H9 (cell line): ENCODE data around the gene MAP3K12. TPM values are rescaled to one million over a fixed set of nuclear protein-coding genes. Genes with fewer than 3 reads are reported as not detected.

ENCODE experiments used
- DNase-seq: peaks from one replicate; pipeline ENCODE4 v3.0.0-alpha.2; 2017
- H2AFZ ChIP-seq: one replicate; pipeline ENCODE4 v1.6.1; 2013; ENCODE audit warnings: mild to moderate bottlenecking, low read length, control low read depth, moderate library complexity
- H2AK5ac ChIP-seq: 2 replicates; pipeline ENCODE4 v1.6.1; 2013; ENCODE audit warnings: low read length, control low read depth, mixed read lengths; ENCODE audit not compliant: insufficient read length
- H2BK120ac ChIP-seq: one replicate; pipeline ENCODE4 v1.6.1; 2013; ENCODE audit warnings: low read depth, mild to moderate bottlenecking, low read length, control low read depth, inconsistent platforms; ENCODE audit not compliant: poor library complexity, severe bottlenecking
- H2BK12ac ChIP-seq: 2 replicates; pipeline ENCODE4 v1.6.1; 2013; ENCODE audit warnings: low read length, control low read depth, mixed read lengths, low read depth; ENCODE audit not compliant: insufficient read length
- H2BK15ac ChIP-seq: 2 replicates; pipeline ENCODE4 v1.6.1; 2013; ENCODE audit warnings: low read depth, low read length, control low read depth
- H2BK20ac ChIP-seq: one replicate; pipeline ENCODE4 v1.6.1; 2013; ENCODE audit warnings: low read depth, mild to moderate bottlenecking, low read length, control low read depth, inconsistent platforms; ENCODE audit not compliant: poor library complexity, severe bottlenecking
- H2BK5ac ChIP-seq: 2 replicates; pipeline ENCODE4 v1.6.1; 2013; ENCODE audit warnings: low read length, control low read depth, mixed read lengths; ENCODE audit not compliant: insufficient read length
- H3K14ac ChIP-seq: 2 replicates; pipeline ENCODE4 v1.6.1; 2013; ENCODE audit warnings: low read length, control low read depth; ENCODE audit not compliant: insufficient read depth
- H3K18ac ChIP-seq: 2 replicates; pipeline ENCODE4 v1.6.1; 2013; ENCODE audit warnings: low read depth, mild to moderate bottlenecking, mixed read lengths, low read length, control low read depth; ENCODE audit not compliant: insufficient read length
- H3K23ac ChIP-seq: 2 replicates; pipeline ENCODE4 v1.6.1; 2013; ENCODE audit warnings: low read length, control low read depth, mixed read lengths, low read depth; ENCODE audit not compliant: insufficient read length
- H3K23me2 ChIP-seq: 2 replicates; pipeline ENCODE4 v1.6.1; 2013; ENCODE audit warnings: low read depth, mild to moderate bottlenecking, mixed read lengths, low read length, control low read depth; ENCODE audit not compliant: insufficient read length, poor library complexity, severe bottlenecking
- H3K27ac ChIP-seq: 2 replicates; pipeline ENCODE4 v1.5.1; 2013; ENCODE audit warnings: low read length, control low read depth, mixed read lengths, low read depth; ENCODE audit not compliant: insufficient read length
- H3K27me3 ChIP-seq: 2 replicates; pipeline ENCODE4 v1.6.1; 2013; ENCODE audit warnings: low read length, control low read depth, inconsistent platforms; ENCODE audit not compliant: insufficient read depth
- H3K4ac ChIP-seq: 2 replicates; pipeline ENCODE4 v1.6.1; 2013; ENCODE audit warnings: low read depth, mild to moderate bottlenecking, control low read depth, inconsistent platforms, low read length, moderate library complexity
- H3K4me1 ChIP-seq: 2 replicates; pipeline ENCODE4 v1.6.1; 2013; ENCODE audit warnings: low read length, control low read depth, inconsistent platforms; ENCODE audit not compliant: insufficient read depth
- H3K4me2 ChIP-seq: 2 replicates; pipeline ENCODE4 v1.6.1; 2013; ENCODE audit warnings: low read length, control low read depth, mixed read lengths; ENCODE audit not compliant: insufficient read length, insufficient read depth
- H3K56ac ChIP-seq: 2 replicates; pipeline ENCODE4 v1.6.1; 2013; ENCODE audit warnings: low read depth, mild to moderate bottlenecking, mixed read lengths, low read length, control low read depth; ENCODE audit not compliant: insufficient read length
- H3K79me1 ChIP-seq: 2 replicates; pipeline ENCODE4 v1.6.1; 2013; ENCODE audit warnings: low read depth, mild to moderate bottlenecking, moderate library complexity, low read length, control low read depth, inconsistent platforms; ENCODE audit not compliant: insufficient read depth, poor library complexity, severe bottlenecking
- H3K79me2 ChIP-seq: 2 replicates; pipeline ENCODE4 v1.6.1; 2013; ENCODE audit warnings: low read length, control low read depth, inconsistent platforms; ENCODE audit not compliant: insufficient read depth
- H3K9ac ChIP-seq: 2 replicates; pipeline ENCODE4 v1.6.1; 2013; ENCODE audit warnings: low read length, control low read depth, mixed read lengths; ENCODE audit not compliant: insufficient read length; ENCODE audit errors: extremely low read depth
- H3K9me3 ChIP-seq: one replicate; pipeline ENCODE4 v1.6.1; 2013; ENCODE audit warnings: low read depth, low read length, inconsistent platforms; ENCODE audit not compliant: control insufficient read depth
- H3T11ph ChIP-seq: one replicate; pipeline ENCODE4 v1.6.1; 2013; ENCODE audit warnings: mild to moderate bottlenecking, low read length, control low read depth, inconsistent platforms
- H4K20me1 ChIP-seq: one replicate; pipeline ENCODE4 v1.6.1; 2013; ENCODE audit not compliant: control insufficient read depth, insufficient read length, insufficient read depth
- H4K5ac ChIP-seq: 2 replicates; pipeline ENCODE4 v1.6.1; 2013; ENCODE audit warnings: low read depth, mild to moderate bottlenecking, mixed read lengths, low read length, control low read depth; ENCODE audit not compliant: insufficient read length
- H4K8ac ChIP-seq: replicated peaks from 2 replicates; pipeline ENCODE4 v1.6.1; 2013; ENCODE audit warnings: low read length, control low read depth, mixed read lengths, low read depth; ENCODE audit not compliant: insufficient read length
- H4K91ac ChIP-seq: 2 replicates; pipeline ENCODE4 v1.6.1; 2013; ENCODE audit warnings: low read depth, mild to moderate bottlenecking, moderate library complexity, mixed read lengths, low read length, control low read depth; ENCODE audit not compliant: insufficient read length
- H3K27ac Mint-ChIP-seq, 3 experiments: 2 replicates in 2 of 3; 3 replicates in 1 of 3; pipeline ENCODE4 v1.8.0; 2020 to 2021; ENCODE audit warnings: mixed read lengths in 3 of 3, mild to moderate bottlenecking in 1 of 3, moderate library complexity in 1 of 3
- H3K27me3 Mint-ChIP-seq: 2 replicates; pipeline ENCODE4 v1.8.0; 2021; ENCODE audit warnings: low read depth, mild to moderate bottlenecking, moderate library complexity, mixed read lengths
- H3K36me3 Mint-ChIP-seq, 3 experiments: 2 replicates in 2 of 3; 3 replicates in 1 of 3; pipeline ENCODE4 v1.8.0; 2020 to 2021; ENCODE audit warnings: low read depth in 3 of 3, mixed read lengths in 3 of 3; ENCODE audit not compliant: insufficient read depth in 1 of 3
- H3K4me1 Mint-ChIP-seq, 2 experiments: 2 replicates each; pipeline ENCODE4 v1.8.0; 2020; ENCODE audit warnings: mixed read lengths in 2 of 2
- H3K4me3 Mint-ChIP-seq, 2 experiments: 2 replicates in 1 of 2; 3 replicates in 1 of 2; pipeline ENCODE4 v1.8.0; 2020 to 2021; ENCODE audit warnings: mild to moderate bottlenecking in 2 of 2, mixed read lengths in 2 of 2, moderate library complexity in 1 of 2
- H3K9me3 Mint-ChIP-seq, 2 experiments: 2 replicates in 1 of 2; 3 replicates in 1 of 2; pipeline ENCODE4 v1.8.0; 2020; ENCODE audit warnings: mild to moderate bottlenecking in 2 of 2, mixed read lengths in 2 of 2, moderate library complexity in 1 of 2
- CTCF ChIP-seq: fragments of 200-600 bp; sonication (generic); conservative IDR thresholded peaks from 3 replicates; pipeline ENCODE4 v1.8.0; 2021; ENCODE audit warnings: antibody characterized with exemption, mild to moderate bottlenecking
- WGBS: extraction: QIAGEN DNeasy Blood & Tissue Kit; methylation state at CpG from one replicate; pipeline ENCODE4 v1.1.7; 2013; ENCODE audit warnings: missing lambda C conversion rate, low lambda C conversion rate, mixed read lengths; ENCODE audit not compliant: insufficient read length; ENCODE audit errors: extremely low coverage; 5-methylcytosine and 5-hydroxymethylcytosine counted together
- total RNA-seq: library from RNA; stranded (reverse); gene quantifications from 2 replicates; pipeline ENCODE4 v1.2.1, GENCODE V29; 2021

Gene MAP3K12
- total RNA-seq, 1 experiment from 2014 or later, result 22.3 TPM

DNA sequence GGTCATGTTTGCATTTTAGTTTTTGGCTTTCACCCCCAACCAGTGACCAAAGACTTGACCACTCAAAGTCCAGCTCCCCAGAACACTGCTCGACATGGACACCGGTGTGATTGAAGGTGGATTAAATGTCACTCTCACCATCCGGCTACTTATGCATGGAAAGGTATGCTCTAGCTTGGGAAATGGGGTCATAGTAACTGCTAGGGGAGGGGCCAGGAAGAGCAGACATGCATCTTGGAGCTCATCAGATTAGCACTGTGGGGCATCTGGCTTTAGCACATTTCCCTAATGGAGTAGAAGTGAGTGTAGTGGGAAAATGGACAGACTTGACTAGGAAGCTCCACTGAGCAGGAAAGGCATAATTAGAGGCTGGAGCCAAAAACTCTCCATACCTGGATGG lies 44.6 kb downstream of the MAP3K12 start:
- H3K4me1 Mint-ChIP-seq, result peaks cover 22 to 41% of the 10 kb centered on the region in 2 experiments
- peaks cover 23% of the 10 kb centered on the region for H3K79me2 ChIP-seq
- H3K9me3 ChIP-seq, result no peaks in the 10 kb centered on the region
- H3K27ac ChIP-seq, result no peak overlapping the region
- no peak overlapping the region for H4K91ac ChIP-seq
- no peaks in the 10 kb centered on the region for H3K23me2 ChIP-seq
- no peak overlapping the region for H2BK20ac ChIP-seq
- no CpG with 5 or more reads among the region's 3 CpGs for WGBS
- DNase-seq, result no peak
- H3K27ac Mint-ChIP-seq, result peak overlapping the region; percentile 37 to 86 (median 82); a peak in 4 of 7 replicates
- H3K4me3 Mint-ChIP-seq, result peak overlapping the region; percentile 97
- H3K9ac ChIP-seq, result no peak overlapping the region
- no peaks in the 10 kb centered on the region for H4K20me1 ChIP-seq
- H4K8ac ChIP-seq, result no peak overlapping the region
- H2BK15ac ChIP-seq, result no peak overlapping the region
- TF ChIP-seq CTCF, result no peak
- H3K9me3 Mint-ChIP-seq, result no peaks in the 10 kb centered on the region; a peak in 1 of 5 replicates
- no peak overlapping the region for H3K56ac ChIP-seq
- no peak overlapping the region for H2BK12ac ChIP-seq
- H2BK120ac ChIP-seq, result no peak overlapping the region
- H2BK5ac ChIP-seq, result no peak overlapping the region
- H3K79me1 ChIP-seq, result peaks cover 3% of the 10 kb centered on the region
- no peak overlapping the region for H3T11ph ChIP-seq
- no peak overlapping the region for H2AFZ ChIP-seq
- no peak overlapping the region for H3K23ac ChIP-seq
- H3K14ac ChIP-seq, result no peak overlapping the region
- H3K27me3 Mint-ChIP-seq, result no peaks in the 10 kb centered on the region
- peaks cover 50 to 68% (median 66%) of the 10 kb centered on the region in 3 experiments for H3K36me3 Mint-ChIP-seq
- no peak overlapping the region for H2AK5ac ChIP-seq
- H3K4ac ChIP-seq, result no peak overlapping the region
- H3K18ac ChIP-seq, result no peak overlapping the region
- no peak overlapping the region for H4K5ac ChIP-seq
- peak overlapping the region; percentile 7 for H3K4me2 ChIP-seq
- H3K4me1 ChIP-seq, result no peaks in the 10 kb centered on the region
- H3K27me3 ChIP-seq, result no peaks in the 10 kb centered on the region
